ENCODE results near the gene KRT84.

KRT84 gene

GRCh38 chr12:52338241-52338960, 47.1 kb downstream of the KRT84 start:
- no peak for DNase-seq

- no peak for DNase-seq
Measured at GRCh38 chr12:52337054-52337453, 48.4 kb downstream of the KRT84 start.

- no peak for DNase-seq
Measured at GRCh38 chr12:52336641-52337040, 48.8 kb downstream of the KRT84 start.

GRCh38 chr12:52335598-52336262, 49.7 kb downstream of the KRT84 start:
- no peak for DNase-seq

GRCh38 chr12:52334185-52334584, 51.3 kb downstream of the KRT84 start:
- no peak for DNase-seq

GRCh38 chr12:52333321-52333720, 52.1 kb downstream of the KRT84 start:
- no peak for DNase-seq

- no peak for DNase-seq
Measured at GRCh38 chr12:52332381-52332780, 53.1 kb downstream of the KRT84 start.

GRCh38 chr12:52331833-52332232, 53.6 kb downstream of the KRT84 start:
- DNase-seq: no peak

- no peak for DNase-seq
Measured at GRCh38 chr12:52331039-52331438, 54.4 kb downstream of the KRT84 start.

- DNase-seq: no peak
Measured at GRCh38 chr12:52327830-52328500, 57.5 kb downstream of the KRT84 start.

All from NCI-H1048 (cell line).